NCI-H1694 treated with DMSO at 0.1 percent for 48 hours (cell line): ENCODE data around the gene VSIG4.

Experiments used
- DNase-seq: peaks from one replicate; lab custom pipeline; 2025; lab: John Stamatoyannopoulos, UW

VSIG4 gene

GRCh38 chrX:66023385-66024091, 16.3 kb downstream of the VSIG4 start:
- no peak for DNase-seq

DNA sequence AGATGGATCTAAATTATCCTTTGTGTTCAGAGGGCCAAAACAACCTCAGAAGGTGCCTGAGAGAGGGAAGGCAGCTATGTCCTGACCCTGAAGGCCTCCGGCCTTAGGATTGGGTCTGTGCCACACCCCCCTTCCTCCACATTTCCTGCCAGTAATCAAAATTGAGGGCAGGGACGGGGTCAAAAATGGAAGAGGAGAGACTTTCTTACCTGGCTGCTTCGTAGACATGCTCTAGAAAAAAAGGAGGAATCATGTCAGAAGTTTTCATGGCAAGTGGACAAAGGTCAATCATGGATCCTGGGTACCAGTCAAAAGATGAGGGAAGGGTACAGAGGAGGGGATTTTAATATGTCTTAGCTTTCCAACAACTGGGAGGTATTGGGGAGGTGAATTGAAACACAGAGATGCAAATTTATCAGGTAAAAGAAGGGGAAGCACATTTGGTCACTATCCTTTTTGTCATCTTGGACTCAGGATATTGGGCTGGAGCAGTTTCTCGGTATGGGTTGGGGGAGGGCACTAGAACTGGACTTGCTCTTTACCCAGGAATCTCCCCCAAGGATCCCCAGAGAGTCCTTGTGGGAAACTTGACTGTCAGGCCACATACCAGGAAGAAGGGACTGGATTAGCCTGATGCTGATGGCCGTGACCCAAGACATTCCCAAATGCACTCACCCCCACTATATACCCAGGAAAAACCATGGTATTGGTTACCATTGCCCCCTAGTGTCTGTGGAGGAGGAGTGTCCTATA, 17.1 kb downstream of the VSIG4 start:
- DNase-seq, result no peak

DNA sequence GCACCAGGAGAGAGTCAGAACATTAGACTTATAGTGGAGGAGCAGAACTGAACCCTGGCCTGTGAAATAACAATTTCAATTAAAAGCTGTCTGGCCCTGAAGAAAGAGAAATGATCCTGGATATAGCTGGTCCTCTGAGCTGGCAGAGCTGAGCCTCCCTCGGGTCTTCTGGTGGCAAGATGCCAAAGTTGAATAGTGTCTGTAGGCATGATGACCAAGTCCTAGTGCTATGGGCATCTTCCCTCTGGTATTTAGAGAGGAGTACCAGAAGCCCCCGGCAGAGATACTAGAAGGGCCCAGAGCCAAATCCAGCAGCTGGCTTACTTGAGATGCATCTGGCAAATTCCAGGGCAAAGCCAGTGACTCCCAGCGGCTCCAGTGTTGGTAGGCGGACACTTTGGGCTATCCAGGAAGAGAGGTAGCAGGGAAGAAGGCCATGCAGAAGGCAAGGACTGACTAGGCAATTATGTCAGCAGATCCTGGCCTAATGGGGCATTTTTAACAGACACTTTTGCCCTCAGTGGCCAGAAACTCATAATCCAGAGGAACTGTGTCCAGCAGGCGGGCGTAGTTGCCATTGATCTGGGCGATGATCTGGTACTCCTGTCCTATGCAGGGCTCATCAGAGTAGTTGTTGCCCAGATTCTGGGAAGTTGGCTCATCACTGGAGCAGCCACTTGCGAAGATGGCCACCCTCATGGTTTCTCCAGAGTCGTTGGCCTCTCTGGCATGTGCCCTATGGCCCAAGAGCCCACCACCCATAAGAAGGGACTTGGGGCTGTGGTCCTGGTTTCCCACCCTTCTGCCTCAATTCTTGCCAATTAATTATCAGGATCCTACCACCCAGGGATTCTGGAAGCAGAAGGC, 17.9 kb downstream of the VSIG4 start:
- DNase-seq, result no peak

GRCh38 chrX:66021401-66021764, 18.5 kb downstream of the VSIG4 start:
- no peak for DNase-seq

DNA sequence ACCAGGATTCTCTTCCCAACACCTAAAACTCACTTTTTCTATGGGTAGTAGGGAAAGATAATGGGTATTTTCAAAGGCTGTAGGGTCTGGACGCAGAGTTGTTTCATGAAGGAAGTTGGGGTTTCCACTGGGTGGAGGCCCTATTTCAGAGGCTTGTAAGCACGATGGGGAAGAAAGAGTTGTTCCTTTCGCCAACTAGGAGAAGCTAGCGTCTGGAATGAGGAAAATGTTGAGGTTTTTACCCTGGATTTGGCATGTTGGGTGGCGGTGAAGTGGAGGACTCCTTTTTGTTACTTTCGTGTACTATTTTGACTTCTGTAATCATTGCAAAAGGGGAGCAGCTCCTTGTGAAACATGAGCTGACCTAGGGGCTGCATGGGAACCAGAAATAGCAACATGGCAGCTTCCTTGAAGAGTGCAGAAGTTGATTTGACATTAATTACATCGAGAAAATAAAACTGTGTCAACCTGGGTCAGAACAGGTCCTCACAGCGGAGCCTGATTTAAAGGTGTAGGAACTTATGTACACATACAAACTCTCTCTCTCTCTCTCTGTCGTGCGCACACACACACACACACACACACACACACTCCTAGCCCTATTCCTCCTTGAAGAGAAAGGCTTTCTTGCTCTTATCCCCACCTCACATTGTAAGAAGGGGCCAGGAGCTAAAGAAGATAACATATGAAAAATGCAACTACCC, 19.1 kb downstream of the VSIG4 start:
- no peak for DNase-seq

- DNase-seq, result no peak
These were observed 19.9 kb downstream of the VSIG4 start for GRCh38 chrX:66019974-66020373.

- no peak for DNase-seq
These were observed 20.6 kb downstream of the VSIG4 start for GRCh38 chrX:66019310-66019652.

DNA sequence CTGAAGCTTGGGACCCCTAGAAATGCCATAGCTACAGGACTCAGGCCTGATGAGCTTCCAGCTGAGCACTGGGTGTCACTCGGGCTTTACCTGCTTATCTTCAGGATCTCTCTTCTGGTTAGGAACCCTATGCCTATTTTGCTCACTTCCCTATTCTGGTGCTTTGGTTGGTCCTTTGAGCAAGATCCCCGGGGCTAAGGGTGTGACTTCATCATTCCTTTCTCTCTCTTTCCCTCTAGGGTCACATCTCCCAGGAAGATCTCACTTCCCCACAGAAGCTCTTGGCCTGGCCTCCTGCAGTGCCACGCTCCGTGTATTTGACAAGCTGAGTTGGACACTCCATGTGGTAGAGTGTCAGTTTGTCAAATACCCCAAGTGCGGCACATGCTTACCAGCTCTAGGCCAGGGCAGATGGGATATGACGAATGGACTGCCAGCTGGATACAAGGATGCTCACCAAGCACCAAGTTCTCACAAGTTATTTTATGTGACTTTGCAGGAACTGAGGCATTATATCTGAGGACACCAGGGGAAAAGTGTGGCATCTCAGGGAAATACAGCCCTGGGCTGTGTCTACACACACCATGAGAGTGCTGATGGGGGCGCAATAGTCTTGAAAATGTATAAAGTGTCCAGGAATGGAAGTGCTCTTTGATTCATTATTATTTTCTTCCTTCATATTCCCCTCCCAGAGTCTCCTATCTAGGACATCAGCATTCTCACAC, 21.1 kb downstream of the VSIG4 start:
- DNase-seq, result no peak

- DNase-seq, result no peak
These were observed 22.2 kb downstream of the VSIG4 start for GRCh38 chrX:66017659-66018170.

DNA sequence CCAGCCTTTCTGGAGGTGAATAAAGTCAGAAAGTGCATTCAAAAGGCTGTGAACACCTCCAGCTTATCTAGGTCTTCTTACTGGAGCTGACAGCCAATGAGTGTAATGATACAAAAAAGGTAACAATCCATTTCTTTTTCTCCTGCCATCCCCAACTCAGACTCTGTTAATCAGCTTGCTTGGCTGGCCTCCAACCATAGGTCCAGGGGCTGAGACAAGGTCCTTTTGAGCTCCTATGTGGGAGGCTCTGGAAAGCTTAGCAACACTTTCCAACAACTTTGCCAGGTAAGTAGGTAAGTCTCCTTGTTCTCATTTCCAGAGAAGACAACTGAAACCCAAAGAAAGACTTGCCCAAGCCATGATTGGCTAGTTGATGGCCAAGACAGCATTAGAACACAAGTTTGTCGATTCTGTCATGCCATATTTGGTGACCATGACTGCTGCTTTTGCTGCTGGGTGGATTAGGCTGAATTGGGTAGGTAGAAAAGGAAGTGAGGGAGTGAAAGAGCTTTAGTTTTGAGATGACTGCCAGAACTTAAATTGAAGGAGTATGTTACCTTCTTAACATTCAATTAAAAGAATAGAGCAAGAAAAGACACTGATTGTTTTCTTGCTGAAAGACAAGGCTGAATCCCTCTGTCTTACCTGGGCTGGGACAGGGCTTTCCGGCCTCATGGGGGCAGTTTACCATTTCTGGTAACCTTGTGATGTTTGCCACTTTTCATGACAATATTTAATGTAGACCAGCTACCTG, 22.8 kb downstream of the VSIG4 start:
- DNase-seq, result no peak

GRCh38 chrX:66015900-66016689, 23.8 kb downstream of the VSIG4 start:
- no peak for DNase-seq

DNA sequence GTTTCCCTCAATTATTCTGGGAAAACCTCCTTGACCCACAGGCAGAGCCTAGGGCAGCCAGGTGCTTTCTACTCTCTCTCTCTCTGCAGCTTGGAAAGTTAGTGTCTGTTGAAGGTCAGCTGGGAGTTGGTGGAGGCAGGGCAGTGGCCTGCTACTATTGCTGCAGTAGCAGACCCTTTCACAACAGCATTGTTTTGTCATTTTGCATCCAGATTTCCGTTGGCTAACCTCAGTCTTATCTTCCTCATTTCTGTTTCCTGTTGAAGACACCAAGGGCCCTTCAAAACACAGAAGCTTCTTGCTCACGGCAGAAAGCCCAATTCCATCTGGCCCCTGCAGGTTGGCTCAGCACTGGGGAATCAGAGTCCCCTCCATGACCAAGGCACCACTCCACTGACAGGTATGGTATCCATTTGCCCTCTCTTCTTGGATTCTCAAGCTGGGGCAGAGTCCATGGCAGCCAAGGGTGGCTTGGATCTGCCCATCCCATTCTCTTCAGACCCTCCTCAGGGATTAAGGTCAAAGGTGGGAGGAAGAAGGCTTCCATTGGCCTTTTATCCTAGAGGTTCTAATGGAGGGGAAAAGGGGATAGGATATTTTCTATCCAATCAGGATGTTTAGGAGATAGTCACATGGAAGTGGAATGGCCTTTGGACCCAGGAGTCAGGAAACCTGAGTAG, 24.6 kb downstream of the VSIG4 start:
- no peak for DNase-seq

DNA sequence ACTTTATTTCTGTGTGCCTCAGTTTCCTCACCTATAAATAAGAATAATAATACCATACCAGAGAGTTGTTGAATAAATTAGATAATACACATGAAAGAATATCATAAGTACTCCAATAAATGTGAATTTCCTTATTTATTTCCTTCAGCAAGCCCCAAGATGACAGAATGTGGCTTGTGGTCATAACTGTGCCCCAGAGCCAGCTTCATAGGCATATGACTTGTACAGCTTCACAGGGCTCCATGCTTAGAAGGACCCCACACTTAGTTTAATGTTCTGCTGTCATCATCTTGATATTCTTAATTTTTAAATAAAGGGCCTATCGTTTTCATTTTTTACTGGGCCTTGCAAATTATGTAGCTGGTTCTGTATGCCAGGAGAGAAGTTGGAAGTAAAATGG, 25.3 kb downstream of the VSIG4 start:
- DNase-seq, result no peak

DNA sequence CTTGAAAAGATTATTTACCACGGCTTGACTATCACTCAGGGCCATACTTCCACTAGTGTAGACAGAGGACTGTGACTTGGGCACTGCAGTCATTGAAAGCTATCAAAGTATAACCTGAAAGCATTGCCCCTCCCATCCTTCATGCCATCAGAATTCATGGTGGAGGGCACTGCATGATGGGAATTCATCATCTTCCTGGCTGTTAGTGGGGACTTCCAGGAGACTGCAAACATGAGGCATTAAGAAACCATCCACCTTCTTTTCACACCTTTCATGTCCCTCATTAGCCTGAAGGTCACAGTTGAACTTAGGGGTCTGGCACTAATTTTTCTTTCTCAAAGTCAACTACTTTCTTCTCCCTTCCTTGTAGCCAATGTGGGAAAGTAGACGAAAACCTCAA, 25.8 kb downstream of the VSIG4 start:
- no peak for DNase-seq

DNA sequence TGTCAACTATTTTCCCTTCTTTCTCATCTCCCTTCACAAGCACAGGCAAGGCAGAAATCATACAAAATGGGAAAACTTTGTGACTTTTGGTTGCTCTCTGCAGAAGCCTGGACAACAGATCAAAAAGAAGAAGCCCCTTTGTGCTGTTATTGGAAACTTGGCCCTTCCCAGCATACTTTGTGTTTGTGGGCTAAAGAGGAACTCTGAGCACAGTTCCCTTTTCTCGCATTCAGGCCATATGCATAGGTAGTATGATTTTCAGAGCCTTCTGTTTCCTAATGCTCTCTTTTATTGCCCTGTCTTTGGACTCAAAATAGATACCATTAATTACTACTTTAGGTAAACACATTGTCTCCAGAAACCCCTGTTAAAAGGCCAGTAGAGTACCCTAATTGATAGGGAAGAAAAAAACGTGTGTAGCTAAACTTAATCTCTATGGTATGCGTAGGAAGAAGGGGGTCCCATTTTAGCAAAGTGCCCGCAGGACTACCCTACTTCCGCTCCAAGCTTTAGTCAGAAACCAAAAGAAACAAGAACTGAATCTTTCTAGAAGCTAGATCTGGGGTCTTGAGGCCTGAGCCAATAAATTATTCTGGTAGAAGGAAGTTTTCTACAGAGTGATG, 26.6 kb downstream of the VSIG4 start:
- DNase-seq, result no peak

- DNase-seq, result no peak
These were observed 27.8 kb downstream of the VSIG4 start for GRCh38 chrX:66012094-66012534.

DNA sequence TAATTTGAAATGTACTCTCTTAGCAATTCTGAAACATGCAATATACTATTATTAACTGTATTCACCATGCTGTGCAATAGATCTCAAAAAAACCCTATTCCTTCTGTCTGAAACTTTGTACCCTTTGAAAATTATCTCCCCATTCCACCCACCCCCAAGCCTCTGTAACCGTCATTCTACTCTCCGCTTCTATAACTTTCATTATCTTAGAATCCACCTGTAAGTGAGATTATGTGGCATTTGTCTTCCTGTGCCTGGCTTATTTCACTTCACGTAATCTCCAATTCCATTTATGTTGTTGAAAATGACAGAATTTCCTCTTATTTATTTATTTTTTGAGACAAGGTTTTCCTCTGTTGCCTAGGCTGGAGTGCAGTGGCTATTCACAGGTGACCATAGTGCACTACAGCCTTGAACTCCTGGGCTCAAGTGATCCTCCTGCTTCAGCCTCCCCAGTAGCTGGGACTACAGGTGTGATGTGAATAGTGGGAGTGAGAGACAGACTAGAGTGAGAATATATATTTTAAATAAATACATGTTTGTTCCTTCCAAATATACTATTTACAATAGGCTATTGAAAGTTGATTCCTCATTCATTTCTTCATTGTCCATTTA, 30.5 kb downstream of the VSIG4 start:
- no peak for DNase-seq

DNA sequence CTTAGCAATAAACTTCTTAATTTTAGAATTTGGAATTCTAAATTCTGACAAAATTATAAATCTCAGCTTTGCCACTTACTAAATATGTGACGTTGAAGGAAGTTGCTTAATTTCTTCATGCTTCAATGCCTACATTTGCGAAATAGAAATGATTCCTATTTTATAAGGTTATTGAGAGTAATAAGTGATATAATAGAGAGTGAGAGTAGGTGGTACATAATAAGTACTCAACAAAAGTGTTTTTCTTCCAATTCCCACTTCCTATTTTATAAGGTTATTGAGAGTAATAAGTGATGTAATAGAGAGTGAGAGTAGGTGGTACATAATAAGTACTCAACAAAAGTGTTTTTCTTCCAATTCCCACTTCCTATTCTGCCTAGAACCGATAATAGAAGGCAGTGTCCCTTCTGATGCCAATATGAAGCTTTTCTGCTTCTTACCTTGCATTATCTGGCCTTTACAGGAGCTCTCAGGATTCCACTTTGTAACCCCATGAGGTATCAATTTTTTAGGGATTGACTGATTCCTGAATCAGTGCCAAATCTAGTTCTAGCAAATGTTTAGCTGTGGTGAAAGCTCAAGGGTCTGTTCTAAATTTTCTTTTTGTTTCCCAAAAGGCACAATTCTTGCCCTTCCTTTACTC, 31.4 kb downstream of the VSIG4 start:
- no peak for DNase-seq
